ENCODE data around the gene GTF3A.

DNA sequence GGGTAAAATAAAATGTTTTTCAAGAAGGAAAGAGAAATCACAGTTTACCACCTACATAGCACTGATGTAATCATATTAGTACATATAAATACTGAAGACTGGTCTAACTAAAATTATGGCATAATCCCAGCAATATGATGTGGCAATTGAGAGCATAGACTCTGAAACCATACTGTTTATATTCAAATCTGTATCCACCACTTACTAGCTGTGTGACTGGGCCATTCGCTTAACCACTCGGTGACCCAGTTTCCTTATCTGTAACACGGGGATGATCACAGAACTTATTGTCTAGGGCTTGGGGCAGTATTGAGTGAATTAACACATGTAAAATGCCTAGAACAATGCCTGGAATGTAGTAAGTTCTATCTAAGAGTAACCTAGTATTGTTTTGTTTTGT is 13.1 kb upstream of the GTF3A start:
- TF ChIP-seq EZH2 (IDR thresholded peaks at IDR 0.05; ENCODE audit: borderline replicate concordance, low read depth, low read length, poor library complexity, severe bottlenecking) = no peak
- TF ChIP-seq, protein P1, sequence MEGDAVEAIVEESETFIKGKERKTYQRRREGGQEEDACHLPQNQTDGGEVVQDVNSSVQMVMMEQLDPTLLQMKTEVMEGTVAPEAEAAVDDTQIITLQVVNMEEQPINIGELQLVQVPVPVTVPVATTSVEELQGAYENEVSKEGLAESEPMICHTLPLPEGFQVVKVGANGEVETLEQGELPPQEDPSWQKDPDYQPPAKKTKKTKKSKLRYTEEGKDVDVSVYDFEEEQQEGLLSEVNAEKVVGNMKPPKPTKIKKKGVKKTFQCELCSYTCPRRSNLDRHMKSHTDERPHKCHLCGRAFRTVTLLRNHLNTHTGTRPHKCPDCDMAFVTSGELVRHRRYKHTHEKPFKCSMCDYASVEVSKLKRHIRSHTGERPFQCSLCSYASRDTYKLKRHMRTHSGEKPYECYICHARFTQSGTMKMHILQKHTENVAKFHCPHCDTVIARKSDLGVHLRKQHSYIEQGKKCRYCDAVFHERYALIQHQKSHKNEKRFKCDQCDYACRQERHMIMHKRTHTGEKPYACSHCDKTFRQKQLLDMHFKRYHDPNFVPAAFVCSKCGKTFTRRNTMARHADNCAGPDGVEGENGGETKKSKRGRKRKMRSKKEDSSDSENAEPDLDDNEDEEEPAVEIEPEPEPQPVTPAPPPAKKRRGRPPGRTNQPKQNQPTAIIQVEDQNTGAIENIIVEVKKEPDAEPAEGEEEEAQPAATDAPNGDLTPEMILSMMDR (conservative IDR thresholded peaks at IDR 0.05; ENCODE audit: low read depth, low read length) = no peak
